Smooth muscle cell (in vitro differentiated cells): ENCODE data around the gene SSX2IP. TPM values are rescaled to one million over a fixed set of nuclear protein-coding genes. Genes with fewer than 3 reads are reported as not detected.
"Not testable (repeated sequence)": the region's sequence is repeated elsewhere in the genome, so short reads cannot be mapped to it uniquely, and the experiment has no call there.

Experiments used
- DNase-seq: peaks from one replicate; lab custom pipeline; 2025; ENCODE audit not compliant: unreplicated experiment; lab: John Stamatoyannopoulos, UW
- H2AFZ ChIP-seq: fragments of 200-600 bp; sonication (generic); 2 replicates; pipeline ENCODE4 v1.6.0; 2016; ENCODE audit warnings: antibody characterized with exemption, low read depth, mild to moderate bottlenecking
- H3F3A ChIP-seq: fragments of 200-600 bp; sonication (generic); 2 replicates; pipeline ENCODE4 v1.6.0; 2017; ENCODE audit warnings: antibody characterized with exemption, low read depth
- H3K27ac ChIP-seq: fragments of 200-600 bp; sonication (generic); 2 replicates; pipeline ENCODE4 v1.5.1; 2016; ENCODE audit warnings: low read depth, mild to moderate bottlenecking
- H3K27me3 ChIP-seq: fragments of 200-600 bp; sonication (generic); 2 replicates; pipeline ENCODE4 v1.6.1; 2016; ENCODE audit warnings: low read depth, mild to moderate bottlenecking
- H3K36me3 ChIP-seq: fragments of 200-600 bp; sonication (generic); 2 replicates; pipeline ENCODE4 v1.5.1; 2016; ENCODE audit warnings: low read depth
- H3K4me1 ChIP-seq: fragments of 200-600 bp; sonication (generic); 2 replicates; pipeline ENCODE4 v1.5.1; 2016; ENCODE audit warnings: low read depth
- H3K4me2 ChIP-seq: fragments of 200-600 bp; sonication (generic); 2 replicates; pipeline ENCODE4 v1.6.0; 2016; ENCODE audit warnings: mild to moderate bottlenecking
- H3K4me3 ChIP-seq: fragments of 200-600 bp; sonication (generic); 2 replicates; pipeline ENCODE4 v1.5.1; 2016; ENCODE audit warnings: mild to moderate bottlenecking
- H3K79me2 ChIP-seq: fragments of 200-600 bp; sonication (generic); 2 replicates; pipeline ENCODE4 v1.6.0; 2016; ENCODE audit warnings: low read depth, mild to moderate bottlenecking
- H3K9ac ChIP-seq: fragments of 200-600 bp; sonication (generic); 2 replicates; pipeline ENCODE4 v1.6.0; 2016; ENCODE audit warnings: low read depth
- H3K9me3 ChIP-seq: fragments of 200-600 bp; sonication (generic); replicated peaks from 2 replicates; pipeline ENCODE4 v1.5.1; 2016; ENCODE audit warnings: low read depth
- H4K20me1 ChIP-seq: fragments of 200-600 bp; sonication (generic); 2 replicates; pipeline ENCODE4 v1.6.0; 2016; ENCODE audit warnings: low read depth
- WGBS: methylation state at CpG from one replicate; pipeline ENCODE4 v1.1.7; 2016; ENCODE audit warnings: low lambda C conversion rate; 5-methylcytosine and 5-hydroxymethylcytosine counted together
- polyA plus RNA-seq: library from polyadenylated mRNA; unstranded; fragments of >200 nt; fragmentation: Nextera tagmentation; extraction: Ambion mirVana; gene quantifications from 2 replicates; pipeline ENCODE4 v1.2.1, GENCODE V29; 2016
- total RNA-seq: library from RNA; depleted of rRNA; stranded (reverse); fragments of >200 nt; gene quantifications from 2 replicates; pipeline ENCODE4 v1.2.3, GENCODE V29; 2014
- TF ChIP-seq, protein P1 (sequence below): fragments of 200-600 bp; sonication (generic); IDR thresholded peaks from 2 replicates; pipeline ENCODE4 v1.5.1; 2017; ENCODE audit warnings: borderline replicate concordance, mild to moderate bottlenecking, antibody characterized with exemption; ENCODE audit not compliant: insufficient read depth, poor library complexity, severe bottlenecking

SSX2IP gene
- total and polyA plus RNA-seq, 2 experiments from 2014 or later: 27.4 to 69.7 TPM

DNA sequence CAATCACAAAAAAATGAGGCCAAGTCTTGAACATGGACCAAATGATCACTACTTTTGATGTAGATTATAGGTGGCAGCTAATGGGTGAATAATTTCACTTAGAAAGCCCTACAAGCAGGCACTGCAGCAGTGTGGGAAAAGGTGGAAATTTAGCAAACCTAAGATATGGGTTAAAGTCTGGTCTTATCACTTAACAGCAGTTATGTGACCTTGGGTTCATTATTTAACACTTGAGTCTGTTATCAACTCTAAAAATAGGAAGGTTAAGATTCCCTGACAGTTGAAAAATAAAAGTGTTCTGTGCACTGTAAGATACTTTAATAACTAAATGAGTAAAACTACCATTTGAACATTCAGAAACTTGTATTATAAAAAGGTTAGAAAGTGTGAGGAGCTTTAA lies 47.5 kb downstream of the SSX2IP start:
- Histone ChIP-seq H3K4me2 (no peak overlapping the region), H3K27me3 (no peaks in the 10 kb centered on the region), H3K79me2 (no peaks in the 10 kb centered on the region), H2AFZ (no peak overlapping the region), H3K9me3 (no peaks in the 10 kb centered on the region), H4K20me1 (no peaks in the 10 kb centered on the region), H3K27ac (no peak overlapping the region), H3K4me3 (no peak overlapping the region), H3K36me3 (no peaks in the 10 kb centered on the region), H3K9ac (no peak overlapping the region), H3K4me1 (no peaks in the 10 kb centered on the region), H3F3A (peaks cover 6% of the 10 kb centered on the region)
- DNase-seq: no peak
- TF ChIP-seq, protein P1, sequence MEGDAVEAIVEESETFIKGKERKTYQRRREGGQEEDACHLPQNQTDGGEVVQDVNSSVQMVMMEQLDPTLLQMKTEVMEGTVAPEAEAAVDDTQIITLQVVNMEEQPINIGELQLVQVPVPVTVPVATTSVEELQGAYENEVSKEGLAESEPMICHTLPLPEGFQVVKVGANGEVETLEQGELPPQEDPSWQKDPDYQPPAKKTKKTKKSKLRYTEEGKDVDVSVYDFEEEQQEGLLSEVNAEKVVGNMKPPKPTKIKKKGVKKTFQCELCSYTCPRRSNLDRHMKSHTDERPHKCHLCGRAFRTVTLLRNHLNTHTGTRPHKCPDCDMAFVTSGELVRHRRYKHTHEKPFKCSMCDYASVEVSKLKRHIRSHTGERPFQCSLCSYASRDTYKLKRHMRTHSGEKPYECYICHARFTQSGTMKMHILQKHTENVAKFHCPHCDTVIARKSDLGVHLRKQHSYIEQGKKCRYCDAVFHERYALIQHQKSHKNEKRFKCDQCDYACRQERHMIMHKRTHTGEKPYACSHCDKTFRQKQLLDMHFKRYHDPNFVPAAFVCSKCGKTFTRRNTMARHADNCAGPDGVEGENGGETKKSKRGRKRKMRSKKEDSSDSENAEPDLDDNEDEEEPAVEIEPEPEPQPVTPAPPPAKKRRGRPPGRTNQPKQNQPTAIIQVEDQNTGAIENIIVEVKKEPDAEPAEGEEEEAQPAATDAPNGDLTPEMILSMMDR: no peak

DNA sequence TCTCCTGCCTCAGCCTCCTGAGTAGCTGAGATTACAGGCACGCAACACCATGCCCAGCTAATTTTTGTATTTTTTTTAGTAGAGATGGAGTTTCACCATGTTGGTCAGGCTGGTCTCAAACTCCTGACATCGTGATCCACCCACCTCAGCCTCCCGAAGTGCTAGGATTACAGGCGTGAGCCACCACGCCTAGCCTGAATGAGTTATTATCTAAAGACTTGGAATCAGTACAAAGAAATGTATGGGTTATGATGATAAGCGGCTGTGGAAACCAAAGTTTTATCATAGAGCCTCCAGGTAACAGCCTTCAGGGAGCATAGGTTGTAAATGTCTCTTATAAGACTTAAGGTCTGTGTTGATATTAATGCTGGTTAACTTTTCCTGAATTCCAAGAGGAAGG lies 50.5 kb downstream of the SSX2IP start:
- H3K9ac ChIP-seq, H3K36me3 ChIP-seq, H3K4me1 ChIP-seq, DNase-seq, H3K4me3 ChIP-seq, H2AFZ ChIP-seq, H4K20me1 ChIP-seq, H3K27ac ChIP-seq, H3K79me2 ChIP-seq, H3K9me3 ChIP-seq, H3K4me2 ChIP-seq, H3F3A ChIP-seq, H3K27me3 ChIP-seq: not testable (repeated sequence)
- 79% methylated on average over 6 of the region's 6 CpGs for WGBS

GRCh38 chr1:84635429-84635828 lies 54.8 kb downstream of the SSX2IP start:
- Histone ChIP-seq H3K36me3 (no peaks in the 10 kb centered on the region), H2AFZ (no peak overlapping the region), H3F3A (no peaks in the 10 kb centered on the region), H3K4me2 (no peak overlapping the region), H3K27me3 (no peaks in the 10 kb centered on the region), H3K4me1 (no peaks in the 10 kb centered on the region), H3K9ac (no peak overlapping the region), H3K4me3 (no peak overlapping the region), H4K20me1 (no peaks in the 10 kb centered on the region), H3K27ac (peak overlapping the region; percentile 45), H3K9me3 (no peaks in the 10 kb centered on the region), H3K79me2 (no peaks in the 10 kb centered on the region)
- 78% methylated on average over 2 of the region's 2 CpGs for WGBS
- TF ChIP-seq, protein P1: no peak
- DNase-seq: no peak

DNA sequence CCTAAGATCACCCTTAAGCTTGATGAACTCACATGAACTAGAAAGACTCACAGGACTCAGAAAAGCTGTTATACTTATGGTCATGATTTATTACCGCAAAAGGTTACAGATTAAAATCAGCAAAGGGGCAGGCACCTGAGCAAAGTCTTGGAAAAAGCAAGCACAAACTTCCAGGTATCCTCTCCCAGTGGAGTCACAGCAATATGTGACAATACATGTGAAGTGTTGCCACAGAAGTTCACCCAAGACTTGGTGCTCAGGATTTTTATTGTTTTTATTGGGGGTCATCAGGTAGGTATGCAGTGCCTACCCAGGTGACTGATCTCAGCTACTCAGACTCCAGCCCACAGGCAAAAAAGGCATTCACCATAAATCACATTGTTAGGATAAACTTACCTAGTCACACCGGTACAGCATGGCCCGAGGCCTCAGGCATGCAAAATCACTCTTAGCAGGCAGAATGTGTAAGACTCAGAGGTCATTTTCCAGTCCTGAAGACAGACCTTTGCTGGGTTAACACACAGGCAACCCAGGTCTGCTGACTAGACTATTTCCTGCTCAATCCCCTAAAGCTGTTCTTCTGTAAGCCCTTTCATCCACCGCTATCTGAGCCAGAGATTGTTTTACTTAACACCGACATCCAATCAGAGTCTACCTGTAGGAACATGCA lies 55.6 kb downstream of the SSX2IP start:
- no peaks in the 10 kb centered on the region for H3F3A ChIP-seq
- no peaks in the 10 kb centered on the region for H4K20me1 ChIP-seq
- no peak overlapping the region for H2AFZ ChIP-seq
- no peaks in the 10 kb centered on the region for H3K36me3 ChIP-seq
- 41% methylated on average over 5 of the region's 5 CpGs for WGBS
- H3K4me2 ChIP-seq: no peak overlapping the region
- TF ChIP-seq, protein P1: no peak
- no peaks in the 10 kb centered on the region for H3K4me1 ChIP-seq
- DNase-seq: no peak
- no peak overlapping the region for H3K4me3 ChIP-seq
- H3K9ac ChIP-seq: no peak overlapping the region
- no peaks in the 10 kb centered on the region for H3K9me3 ChIP-seq
- peak overlapping the region; percentile 62 for H3K27ac ChIP-seq
- H3K27me3 ChIP-seq: no peaks in the 10 kb centered on the region
- H3K79me2 ChIP-seq: no peaks in the 10 kb centered on the region
